Caco-2 (cell line): ENCODE results near the gene ACSS1. TPM values are rescaled to one million over a fixed set of nuclear protein-coding genes. Genes with fewer than 3 reads are reported as not detected.

Source experiments
- BruUV-seq: library from RNA; stranded (reverse); fragments of 400-500 nt; replicated peaks from 2 replicates; lab custom pipeline; 2021; lab: Mats Ljungman, UMichigan
- CTCF ChIA-PET: fragments of 300-600 bp; sonication (Branson Sonifier 250); formaldehyde crosslinking; loops from one replicate; lab custom pipeline; 2022; ENCODE audit warnings: antibody characterized with exemption; lab: Charles Lee
- POLR2A ChIA-PET: fragments of 300-600 bp; sonication (Branson Sonifier 250); formaldehyde crosslinking; loops from one replicate; lab custom pipeline; 2022; ENCODE audit warnings: antibody characterized with exemption; lab: Charles Lee
- DNase-seq, 2 experiments: peaks; one replicate each; pipeline versions ENCODE4 v3.0.0 to v3.0.0-alpha.2; 2020 to 2022
- H3K27me3 ChIP-seq: replicated peaks from 2 replicates; pipeline ENCODE4 v1.6.0; 2011; ENCODE audit warnings: low read length; ENCODE audit not compliant: control insufficient read depth, insufficient read depth
- H3K36me3 ChIP-seq: 2 replicates; pipeline ENCODE4 v1.5.1; 2011; ENCODE audit warnings: low read length; ENCODE audit not compliant: control insufficient read depth, insufficient read depth
- H3K4me1 ChIP-seq: fragments of 250-450 bp; sonication (Bioruptor Pico); 2 replicates; pipeline ENCODE4 v1.5.1; 2020; ENCODE audit warnings: mild to moderate bottlenecking
- H3K4me3 ChIP-seq: 2 replicates; pipeline ENCODE4 v1.5.1; 2011; ENCODE audit warnings: low read depth, mild to moderate bottlenecking, control low read depth, low read length
- H3K9me3 ChIP-seq: fragments of 250-450 bp; sonication (Bioruptor Pico); 2 replicates; pipeline ENCODE4 v1.5.1; 2020; ENCODE audit warnings: mild to moderate bottlenecking, moderate library complexity
- H3K27ac Mint-ChIP-seq: one replicate; pipeline ENCODE4 v1.8.0; 2022; ENCODE audit warnings: mixed read lengths; ENCODE audit not compliant: unreplicated experiment
- H3K27me3 Mint-ChIP-seq: one replicate; pipeline ENCODE4 v1.8.0; 2022; ENCODE audit warnings: mixed read lengths; ENCODE audit not compliant: insufficient read depth, unreplicated experiment
- H3K36me3 Mint-ChIP-seq: one replicate; pipeline ENCODE4 v1.8.0; 2022; ENCODE audit warnings: mild to moderate bottlenecking, mixed read lengths; ENCODE audit not compliant: insufficient read depth, unreplicated experiment
- H3K4me1 Mint-ChIP-seq: one replicate; pipeline ENCODE4 v1.8.0; 2022; ENCODE audit warnings: low read depth, mixed read lengths; ENCODE audit not compliant: unreplicated experiment
- H3K4me3 Mint-ChIP-seq: one replicate; pipeline ENCODE4 v1.8.0; 2022; ENCODE audit warnings: mild to moderate bottlenecking, moderate library complexity, mixed read lengths; ENCODE audit not compliant: unreplicated experiment
- H3K9me3 Mint-ChIP-seq: one replicate; pipeline ENCODE4 v1.8.0; 2022; ENCODE audit warnings: mixed read lengths; ENCODE audit not compliant: unreplicated experiment
- CTCF ChIP-seq, 2 experiments: fragments of 200-600 bp in 1 of 2; IDR thresholded peaks; 1 replicate in 1 of 2; 2 replicates in 1 of 2; pipeline versions ENCODE4 v1.5.1 to v1.8.0; 2011 to 2022; ENCODE audit warnings: antibody characterized with exemption in 1 of 2, control low read depth in 1 of 2, inconsistent platforms in 1 of 2, low read depth in 1 of 2, low read length in 1 of 2, mild to moderate bottlenecking in 1 of 2, moderate library complexity in 1 of 2; ENCODE audit not compliant: insufficient read depth in 1 of 2, severe bottlenecking in 1 of 2, unreplicated experiment in 1 of 2
- intact Hi-C: fragments of 100-400 bp; cut with micrococcal nuclease; formaldehyde crosslinking; loops from one replicate; pipeline ENCODE4 v1.10.0; 2022; ENCODE audit not compliant: unreplicated experiment
- total RNA-seq: library from RNA; stranded (reverse); gene quantifications from 2 replicates; pipeline ENCODE4 v1.2.3, GENCODE V29; 2022

Gene ACSS1
- total RNA-seq, 1 experiment from 2014 or later = 113 TPM

GRCh38 chr20:25081730-25082497, 24.0 kb upstream of the ACSS1 start, which contains the start of gene VSX1:
Gene VSX1 (minus strand): TSS chr20:25082141. CDS start chr20:25082096, 45 bp downstream.
- ChIA-PET CTCF (no interaction called here), POLR2A (no interaction called here)
- H3K4me1 Mint-ChIP-seq = no peaks in the 10 kb centered on the region
- H3K9me3 ChIP-seq = peaks cover 14% of the 10 kb centered on the region; the same call in 1 of the 2 replicates
- intact Hi-C loops = no loop called here
- no TSS peak for BruUV-seq
- H3K27ac Mint-ChIP-seq = no peak within 1 kb of the TSS
- no peaks in the 10 kb centered on the region for H3K27me3 Mint-ChIP-seq
- no peak within 1 kb of the TSS for H3K4me3 ChIP-seq
- no peaks in the 10 kb centered on the region for H3K36me3 ChIP-seq
- H3K27me3 ChIP-seq = no peaks in the 10 kb centered on the region
- no peak within 1 kb of the TSS for H3K4me3 Mint-ChIP-seq
- no peaks in the 10 kb centered on the region for H3K36me3 Mint-ChIP-seq
- H3K9me3 Mint-ChIP-seq = no peaks in the 10 kb centered on the region
- no peak for DNase-seq
- TF ChIP-seq CTCF (IDR thresholded peaks at IDR 0.05; ENCODE audit: insufficient read depth in 1 of 2, low read depth in 1 of 2, low read length in 1 of 2, severe bottlenecking in 1 of 2, unreplicated experiment in 1 of 2) = no peak
- H3K4me1 ChIP-seq = no peaks in the 10 kb centered on the region

DNA sequence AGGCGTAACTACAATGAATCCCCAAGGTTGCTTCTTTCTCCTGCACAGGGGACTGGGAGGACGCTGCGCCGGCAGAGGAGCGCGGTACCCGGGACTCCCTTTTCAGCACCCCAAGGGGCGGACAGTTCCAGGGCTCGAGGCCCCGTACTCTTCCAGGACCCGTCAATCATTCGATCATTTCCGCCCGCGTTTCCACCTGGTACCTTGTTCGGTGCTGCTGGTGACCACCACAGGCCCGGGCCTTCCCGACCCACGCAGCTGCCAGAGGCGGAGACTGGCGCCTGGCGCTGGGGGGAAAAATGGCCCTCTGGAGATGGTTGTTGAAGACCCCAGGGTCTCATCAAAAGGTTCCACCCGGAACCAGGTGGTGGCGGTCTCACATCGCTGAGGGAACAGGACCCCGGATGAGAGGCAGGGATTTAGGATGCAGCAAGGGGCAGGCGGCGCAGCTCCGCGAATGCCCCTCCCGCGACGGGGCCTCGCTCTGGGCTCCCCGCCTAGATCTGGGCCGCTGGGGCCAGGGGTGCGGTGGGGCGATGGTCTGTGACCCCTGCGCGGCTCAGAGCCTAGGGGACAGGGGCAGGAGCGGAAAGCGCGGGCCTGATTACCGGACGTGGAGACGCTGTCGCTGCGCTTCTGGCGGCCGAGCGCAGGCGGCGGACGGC, 23.3 kb upstream of the ACSS1 start:
- Histone ChIP-seq H3K9me3 (peaks cover 14% of the 10 kb centered on the region; the same call in 1 of the 2 replicates), H3K36me3 (no peaks in the 10 kb centered on the region), H3K27me3 (no peaks in the 10 kb centered on the region), H3K4me1 (no peaks in the 10 kb centered on the region), H3K4me3 (no peak overlapping the region)
- TF ChIP-seq CTCF (IDR thresholded peaks at IDR 0.05; ENCODE audit: insufficient read depth in 1 of 2, low read depth in 1 of 2, low read length in 1 of 2, severe bottlenecking in 1 of 2, unreplicated experiment in 1 of 2) = no peak
- POLR2A ChIA-PET = no interaction called here
- no peaks in the 10 kb centered on the region for H3K27me3 Mint-ChIP-seq
- peak in 1 of 2 experiments; percentile 32 for DNase-seq
- no peak overlapping the region for H3K4me3 Mint-ChIP-seq
- no TSS peak for BruUV-seq
- no peaks in the 10 kb centered on the region for H3K4me1 Mint-ChIP-seq
- H3K36me3 Mint-ChIP-seq = no peaks in the 10 kb centered on the region
- CTCF ChIA-PET = no interaction called here
- H3K9me3 Mint-ChIP-seq = no peaks in the 10 kb centered on the region
- no peak overlapping the region for H3K27ac Mint-ChIP-seq
- intact Hi-C loops = no loop called here

- Histone ChIP-seq H3K4me3 (no peak overlapping the region), H3K9me3 (peaks cover 8% of the 10 kb centered on the region; the same call in 1 of the 2 replicates), H3K4me1 (no peaks in the 10 kb centered on the region), H3K27me3 (no peaks in the 10 kb centered on the region), H3K36me3 (no peaks in the 10 kb centered on the region)
- no peak for DNase-seq
- intact Hi-C loops = no loop called here
- no peak for TF ChIP-seq CTCF (IDR thresholded peaks at IDR 0.05; ENCODE audit: insufficient read depth in 1 of 2, low read depth in 1 of 2, low read length in 1 of 2, severe bottlenecking in 1 of 2, unreplicated experiment in 1 of 2)
- H3K36me3 Mint-ChIP-seq = no peaks in the 10 kb centered on the region
- no peak overlapping the region for H3K27ac Mint-ChIP-seq
- H3K9me3 Mint-ChIP-seq = no peaks in the 10 kb centered on the region
- no peaks in the 10 kb centered on the region for H3K27me3 Mint-ChIP-seq
- ChIA-PET POLR2A (no interaction called here), CTCF (no interaction called here)
- no peak overlapping the region for H3K4me3 Mint-ChIP-seq
- no peaks in the 10 kb centered on the region for H3K4me1 Mint-ChIP-seq
- no TSS peak for BruUV-seq
Measured at GRCh38 chr20:25079171-25079570, 21.2 kb upstream of the ACSS1 start.
